Type B pancreatic cell (in vitro differentiated cells): ENCODE results near the gene ERVFRD-1. TPM values are rescaled to one million over a fixed set of nuclear protein-coding genes. Genes with fewer than 3 reads are reported as not detected.
A peak's percentile ranks its signal among the peaks of the same experiment; 100 is the strongest.

ENCODE experiments used
- DNase-seq: peaks from one replicate; pipeline ENCODE4 v3.0.0; 2021; ENCODE audit warnings: mixed read lengths; ENCODE audit not compliant: unreplicated experiment; ENCODE audit errors: extremely low spot score
- H3K27ac Mint-ChIP-seq: 2 replicates; pipeline ENCODE4 v1.8.0; 2021; ENCODE audit warnings: mild to moderate bottlenecking, mixed read lengths
- H3K27me3 Mint-ChIP-seq: 2 replicates; pipeline ENCODE4 v1.8.0; 2021; ENCODE audit warnings: mixed read lengths
- H3K36me3 Mint-ChIP-seq: 2 replicates; pipeline ENCODE4 v1.8.0; 2021; ENCODE audit warnings: mixed read lengths
- H3K4me1 Mint-ChIP-seq: one replicate; pipeline ENCODE4 v1.8.0; 2021; ENCODE audit warnings: mixed read lengths; ENCODE audit not compliant: unreplicated experiment
- H3K4me3 Mint-ChIP-seq: 2 replicates; pipeline ENCODE4 v1.8.0; 2021; ENCODE audit warnings: mild to moderate bottlenecking, mixed read lengths
- H3K9me3 Mint-ChIP-seq: 2 replicates; pipeline ENCODE4 v1.8.0; 2021; ENCODE audit warnings: mixed read lengths
- total RNA-seq: library from RNA; stranded (reverse); gene quantifications from 2 replicates; pipeline ENCODE4 v1.2.1, GENCODE V29; 2021; ENCODE audit warnings: low replicate concordance
- TF ChIP-seq, protein P1 (sequence below): fragments of 200-600 bp; sonication (generic); conservative IDR thresholded peaks from 2 replicates; pipeline ENCODE4 v1.5.0; 2021; ENCODE audit warnings: antibody characterized with exemption, mild to moderate bottlenecking

ERVFRD-1 gene
- total RNA-seq, 1 donor from 2014 or later = not detected

DNA sequence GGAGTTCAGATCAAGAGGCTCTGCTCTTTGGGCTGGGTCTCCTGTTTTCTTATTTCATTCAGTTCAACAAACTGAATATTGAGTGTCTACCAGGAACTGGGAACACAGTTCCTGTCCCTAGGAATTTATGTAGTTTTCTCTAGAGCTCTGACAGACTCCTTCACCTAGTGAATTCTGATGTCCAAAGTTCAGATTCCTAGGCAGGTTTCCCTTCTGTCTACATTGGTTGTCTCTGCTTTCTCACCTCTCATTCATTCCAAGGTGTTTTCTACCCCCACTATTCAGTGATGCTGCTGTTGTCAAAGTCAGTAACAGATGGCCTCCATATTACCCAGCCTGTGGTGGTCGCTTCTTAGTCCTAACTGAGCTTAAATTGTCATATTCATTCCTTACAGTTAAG is 13.5 kb downstream of the ERVFRD-1 start:
- H3K9me3 Mint-ChIP-seq = peaks cover 13% of the 10 kb centered on the region
- TF ChIP-seq, protein P1, sequence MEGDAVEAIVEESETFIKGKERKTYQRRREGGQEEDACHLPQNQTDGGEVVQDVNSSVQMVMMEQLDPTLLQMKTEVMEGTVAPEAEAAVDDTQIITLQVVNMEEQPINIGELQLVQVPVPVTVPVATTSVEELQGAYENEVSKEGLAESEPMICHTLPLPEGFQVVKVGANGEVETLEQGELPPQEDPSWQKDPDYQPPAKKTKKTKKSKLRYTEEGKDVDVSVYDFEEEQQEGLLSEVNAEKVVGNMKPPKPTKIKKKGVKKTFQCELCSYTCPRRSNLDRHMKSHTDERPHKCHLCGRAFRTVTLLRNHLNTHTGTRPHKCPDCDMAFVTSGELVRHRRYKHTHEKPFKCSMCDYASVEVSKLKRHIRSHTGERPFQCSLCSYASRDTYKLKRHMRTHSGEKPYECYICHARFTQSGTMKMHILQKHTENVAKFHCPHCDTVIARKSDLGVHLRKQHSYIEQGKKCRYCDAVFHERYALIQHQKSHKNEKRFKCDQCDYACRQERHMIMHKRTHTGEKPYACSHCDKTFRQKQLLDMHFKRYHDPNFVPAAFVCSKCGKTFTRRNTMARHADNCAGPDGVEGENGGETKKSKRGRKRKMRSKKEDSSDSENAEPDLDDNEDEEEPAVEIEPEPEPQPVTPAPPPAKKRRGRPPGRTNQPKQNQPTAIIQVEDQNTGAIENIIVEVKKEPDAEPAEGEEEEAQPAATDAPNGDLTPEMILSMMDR = no peak
- H3K4me3 Mint-ChIP-seq = no peak overlapping the region
- DNase-seq = no peak
- H3K27me3 Mint-ChIP-seq = no peaks in the 10 kb centered on the region
- peaks cover 13% of the 10 kb centered on the region for H3K4me1 Mint-ChIP-seq
- H3K36me3 Mint-ChIP-seq = peaks cover 40% of the 10 kb centered on the region
- H3K27ac Mint-ChIP-seq = no peak overlapping the region

DNA sequence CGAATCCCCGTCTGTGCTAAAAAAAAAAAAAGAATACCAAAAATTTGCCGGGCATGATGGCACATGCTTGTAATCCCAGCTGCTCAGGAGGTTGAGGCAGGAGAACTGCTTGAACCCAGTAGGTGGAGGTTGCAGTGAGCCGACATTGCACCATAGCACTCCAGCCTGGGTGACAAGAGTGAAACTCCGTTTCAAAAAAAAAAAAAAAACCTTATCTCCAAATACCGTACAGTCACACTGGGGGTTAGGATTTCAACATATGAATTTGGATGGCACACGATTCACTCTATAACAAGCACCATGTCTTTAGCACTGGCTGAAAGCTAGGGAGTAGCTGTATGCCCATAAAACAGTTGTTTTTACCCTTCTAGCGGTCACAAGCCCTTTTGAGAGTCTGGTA is 14.0 kb downstream of the ERVFRD-1 start:
- Mint-ChIP-seq H3K4me3 (no peak overlapping the region), H3K27ac (no peak overlapping the region), H3K9me3 (peaks cover 10% of the 10 kb centered on the region), H3K36me3 (peaks cover 35% of the 10 kb centered on the region), H3K4me1 (peaks cover 17% of the 10 kb centered on the region), H3K27me3 (no peaks in the 10 kb centered on the region)
- no peak for DNase-seq
- TF ChIP-seq, protein P1 = no peak

DNA sequence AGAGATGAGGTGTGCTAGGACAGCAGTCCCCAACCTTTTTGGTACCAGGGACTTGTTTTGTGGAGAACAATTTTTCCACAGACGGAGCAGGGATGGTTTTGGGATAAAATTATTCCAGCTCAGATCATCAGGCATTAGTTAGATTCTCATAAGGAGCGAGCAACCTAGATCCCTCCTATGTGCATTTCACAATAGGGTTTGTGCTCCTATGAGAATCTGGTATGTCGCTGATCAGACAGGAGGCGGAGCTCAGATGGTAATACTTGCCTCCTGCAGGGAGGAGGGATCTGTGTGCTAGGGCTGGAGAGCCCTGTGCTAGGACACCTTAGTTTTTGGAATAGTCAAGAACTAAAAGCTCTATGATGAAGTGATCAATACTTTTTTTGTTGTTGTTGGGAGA is 15.4 kb downstream of the ERVFRD-1 start:
- no peaks in the 10 kb centered on the region for H3K27me3 Mint-ChIP-seq
- H3K4me3 Mint-ChIP-seq = peak overlapping the region; percentile 81
- H3K36me3 Mint-ChIP-seq = peaks cover 29% of the 10 kb centered on the region
- peak overlapping the region; percentile 39 for H3K27ac Mint-ChIP-seq
- TF ChIP-seq, protein P1 = no peak
- DNase-seq = no peak
- H3K9me3 Mint-ChIP-seq = peaks cover 5% of the 10 kb centered on the region
- H3K4me1 Mint-ChIP-seq = peaks cover 17% of the 10 kb centered on the region

DNA sequence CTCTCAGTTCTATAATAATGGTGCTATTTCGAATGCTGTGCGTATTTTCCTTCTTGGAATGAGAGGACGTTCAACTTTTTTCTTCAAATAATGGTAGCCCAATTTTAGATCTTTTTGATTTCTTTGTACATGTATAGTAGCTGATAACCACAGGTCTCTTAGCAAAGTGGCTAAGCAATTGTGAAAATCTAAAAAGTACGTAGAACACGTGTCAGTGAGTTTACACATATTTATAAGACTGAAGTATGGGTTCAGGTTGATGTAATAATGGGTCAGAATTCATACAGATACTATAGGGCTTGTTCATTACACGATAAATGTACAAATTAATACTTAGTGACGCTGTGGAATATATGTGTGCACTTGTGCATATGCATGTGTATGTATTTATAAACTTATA is 16.6 kb downstream of the ERVFRD-1 start:
- H3K4me3 Mint-ChIP-seq = peak overlapping the region; percentile 93
- TF ChIP-seq, protein P1 = no peak
- H3K27me3 Mint-ChIP-seq = no peaks in the 10 kb centered on the region
- no peak for DNase-seq
- peaks cover 4% of the 10 kb centered on the region for H3K9me3 Mint-ChIP-seq
- peaks cover 17% of the 10 kb centered on the region for H3K4me1 Mint-ChIP-seq
- H3K36me3 Mint-ChIP-seq = peaks cover 19% of the 10 kb centered on the region
- peak overlapping the region; percentile 92 for H3K27ac Mint-ChIP-seq

DNA sequence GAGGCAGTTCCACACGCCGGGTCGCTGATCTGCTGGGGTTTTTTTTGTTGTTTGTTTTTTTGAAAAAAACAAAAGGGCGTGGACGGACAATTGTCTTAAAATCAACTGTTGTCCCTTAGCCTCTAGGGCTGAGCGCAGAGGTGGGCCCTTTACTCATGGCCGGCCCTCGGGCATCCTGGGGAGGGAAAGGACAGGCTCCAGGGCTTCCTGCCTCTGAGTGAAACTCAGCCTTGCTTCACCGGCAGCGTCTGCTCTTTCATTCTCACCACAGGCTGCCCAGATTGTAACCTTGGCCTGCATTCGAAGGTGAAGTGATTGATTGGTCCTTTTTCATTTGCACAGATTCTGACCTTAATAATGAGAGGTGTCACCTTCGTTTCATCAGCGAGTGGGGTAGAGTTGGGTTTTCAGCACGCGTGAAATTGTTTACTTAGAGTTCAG is 17.1 kb downstream of the ERVFRD-1 start:
- no peak for DNase-seq
- peaks cover 4% of the 10 kb centered on the region for H3K9me3 Mint-ChIP-seq
- TF ChIP-seq, protein P1 = no peak
- H3K27me3 Mint-ChIP-seq = no peaks in the 10 kb centered on the region
- peak overlapping the region; percentile 92 for H3K27ac Mint-ChIP-seq
- peaks cover 17% of the 10 kb centered on the region for H3K4me1 Mint-ChIP-seq
- peaks cover 14% of the 10 kb centered on the region for H3K36me3 Mint-ChIP-seq
- peak overlapping the region; percentile 93 for H3K4me3 Mint-ChIP-seq
